NCI-H2171 (cell line): ENCODE data around the gene ABCC11.

Experiments
- DNase-seq: peaks from one replicate; lab custom pipeline; 2025; lab: John Stamatoyannopoulos, UW

The ABCC11 gene

GRCh38 chr16:48247311-48247710, at the start of gene ABCC11:
ABCC11 (minus strand) TSS chr16:48247539; CDS start chr16:48231921, 15,618 bp downstream.
- no peak for DNase-seq

- DNase-seq: no peak
These were observed 48.3 kb upstream of the ABCC11 start for GRCh38 chr16:48295488-48296281.

- no peak for DNase-seq
These were observed 47.4 kb upstream of the ABCC11 start for GRCh38 chr16:48294724-48295123.

- DNase-seq: no peak
These were observed 45.1 kb upstream of the ABCC11 start for GRCh38 chr16:48292452-48292851.

GRCh38 chr16:48291754-48292153, 44.4 kb upstream of the ABCC11 start:
- no peak for DNase-seq

- DNase-seq: no peak
These were observed 44.0 kb upstream of the ABCC11 start for GRCh38 chr16:48291303-48291702.

- no peak for DNase-seq
These were observed 39.9 kb upstream of the ABCC11 start for GRCh38 chr16:48287239-48287638.

- no peak for DNase-seq
These were observed 37.6 kb upstream of the ABCC11 start for GRCh38 chr16:48284772-48285409.

GRCh38 chr16:48282636-48283263, 35.4 kb upstream of the ABCC11 start:
- DNase-seq: no peak

GRCh38 chr16:48280546-48280945, 33.2 kb upstream of the ABCC11 start:
- DNase-seq: no peak

- no peak for DNase-seq
These were observed 31.9 kb upstream of the ABCC11 start for GRCh38 chr16:48279199-48279598.

GRCh38 chr16:48277158-48277557, 29.8 kb upstream of the ABCC11 start:
- no peak for DNase-seq

GRCh38 chr16:48276102-48276501, 28.8 kb upstream of the ABCC11 start:
- no peak for DNase-seq

- no peak for DNase-seq
These were observed 27.1 kb upstream of the ABCC11 start for GRCh38 chr16:48274476-48274875.

- no peak for DNase-seq
These were observed 25.6 kb upstream of the ABCC11 start for GRCh38 chr16:48272837-48273421.

- DNase-seq: no peak
These were observed 24.4 kb upstream of the ABCC11 start for GRCh38 chr16:48271728-48272127.

GRCh38 chr16:48269011-48269410, 21.7 kb upstream of the ABCC11 start:
- no peak for DNase-seq

GRCh38 chr16:48262631-48263030, 15.3 kb upstream of the ABCC11 start:
- no peak for DNase-seq

GRCh38 chr16:48261569-48261968, 14.2 kb upstream of the ABCC11 start:
- DNase-seq: no peak

- DNase-seq: no peak
These were observed 9.3 kb upstream of the ABCC11 start for GRCh38 chr16:48256579-48257177.

GRCh38 chr16:48252013-48252412, 4.7 kb upstream of the ABCC11 start:
- DNase-seq: no peak

GRCh38 chr16:48250520-48251278, 3.4 kb upstream of the ABCC11 start:
- no peak for DNase-seq
